K562 (cell line): ENCODE data around the gene MOSPD3. TPM values are rescaled to one million over a fixed set of nuclear protein-coding genes. Genes with fewer than 3 reads are reported as not detected.
A peak's percentile ranks its signal among the peaks of the same experiment; 100 is the strongest.

Experiments used
- ARID4B ChIP-seq: sonication (generic); formaldehyde crosslinking; IDR thresholded peaks from 2 replicates; pipeline ENCODE4 v1.8.0; 2022; ENCODE audit warnings: mild to moderate bottlenecking, missing genetic modification reagents
- C11orf30 ChIP-seq: fragments of 450-650 bp; IDR thresholded peaks from 2 replicates; pipeline ENCODE4 v1.6.1; 2016; ENCODE audit warnings: low read depth, mild to moderate bottlenecking
- CTBP1 ChIP-seq: fragments of 450-650 bp; IDR thresholded peaks from 2 replicates; pipeline ENCODE4 v1.6.1; 2016; ENCODE audit warnings: borderline replicate concordance
- HMG20A ChIP-seq: fragments of 450-650 bp; formaldehyde crosslinking; conservative IDR thresholded peaks from 2 replicates; pipeline ENCODE4 v1.4.0; 2020; ENCODE audit warnings: mild to moderate bottlenecking, mixed read lengths
- NRF1 ChIP-seq, 2 experiments: fragments of 450-650 bp; IDR thresholded peaks in 1 of 2; conservative IDR thresholded peaks in 1 of 2; 2 replicates each; pipeline ENCODE4 v1.6.1; 2014; ENCODE audit warnings: mild to moderate bottlenecking in 2 of 2
- PBX2 ChIP-seq, 2 experiments: IDR thresholded peaks in 1 of 2; conservative IDR thresholded peaks in 1 of 2; 2 replicates each; pipeline ENCODE4 v1.6.1; 2016; ENCODE audit warnings: low read depth in 2 of 2, mild to moderate bottlenecking in 1 of 2, missing compliant biosample characterization in 1 of 2, missing genetic modification characterization in 1 of 2, moderate library complexity in 1 of 2
- PTRF ChIP-seq: fragments of 450-650 bp; IDR thresholded peaks from 2 replicates; pipeline ENCODE4 v1.6.1; 2016; ENCODE audit warnings: mild to moderate bottlenecking, missing genetic modification characterization, missing compliant biosample characterization
- PURB ChIP-seq: sonication (generic); formaldehyde crosslinking; IDR thresholded peaks from 2 replicates; pipeline ENCODE4 v1.9.0; 2021; ENCODE audit warnings: low read depth, mild to moderate bottlenecking, missing genetic modification reagents
- RBBP5 ChIP-seq: fragments of 200-600 bp; sonication (generic); IDR thresholded peaks from 2 replicates; pipeline ENCODE4 v1.6.1; 2012; ENCODE audit warnings: borderline replicate concordance, mild to moderate bottlenecking, low read length, control low read depth, inconsistent platforms; ENCODE audit not compliant: insufficient read depth, poor library complexity, severe bottlenecking
- RBFOX2 ChIP-seq: fragments of 200-400 bp; formaldehyde crosslinking; IDR thresholded peaks from 2 replicates; pipeline ENCODE4 v1.6.1; 2017; ENCODE audit warnings: low read depth, mild to moderate bottlenecking, low read length, moderate library complexity
- SMAD4 ChIP-seq: fragments of 250-450 bp; sonication (Bioruptor Pico); conservative IDR thresholded peaks from 2 replicates; pipeline ENCODE4 v1.8.0; 2021; ENCODE audit warnings: inconsistent platforms, mild to moderate bottlenecking, moderate library complexity
- SRF ChIP-seq, 2 experiments: fragments of 250-450, 450-650 bp in 1 of 2; sonication (Bioruptor Pico) in 1 of 2; sonication (generic) in 1 of 2; formaldehyde crosslinking; IDR thresholded peaks; 2 replicates each; pipeline versions ENCODE4 v1.5.0 to v1.5.1; 2020 to 2022; ENCODE audit warnings: mild to moderate bottlenecking in 1 of 2, missing genetic modification reagents in 1 of 2
- STAT5B ChIP-seq: fragments of 250-450 bp; sonication (Bioruptor Pico); IDR thresholded peaks from 2 replicates; pipeline ENCODE4 v1.8.0; 2021; ENCODE audit warnings: mild to moderate bottlenecking, inconsistent platforms
- TFAP4 ChIP-seq: sonication (generic); formaldehyde crosslinking; IDR thresholded peaks from 2 replicates; pipeline ENCODE4 v1.8.0; 2022; ENCODE audit warnings: missing genetic modification reagents, mild to moderate bottlenecking, moderate library complexity, borderline replicate concordance
- YBX1 ChIP-seq: fragments of 450-650 bp; IDR thresholded peaks from 2 replicates; pipeline ENCODE4 v1.7.1; 2016; ENCODE audit warnings: mild to moderate bottlenecking
- YY1 ChIP-seq, 3 experiments: IDR thresholded peaks; 2 replicates each; pipeline ENCODE4 v1.6.1; 2011; ENCODE audit warnings: low read length in 2 of 3, mild to moderate bottlenecking in 2 of 3, moderate library complexity in 2 of 3, borderline replicate concordance in 1 of 3, control low read depth in 1 of 3, low read depth in 1 of 3; ENCODE audit not compliant: insufficient read depth in 3 of 3, insufficient replicate concordance in 2 of 3, control insufficient read depth in 1 of 3, insufficient read length in 1 of 3; ENCODE audit errors: extremely low read depth in 1 of 3
- ZFP1 ChIP-seq: fragments of 450-650 bp; formaldehyde crosslinking; IDR thresholded peaks from 2 replicates; pipeline ENCODE4 v1.4.0; 2020; ENCODE audit warnings: mild to moderate bottlenecking, mixed read lengths
- polyA plus RNA-seq, 8 experiments: library from polyadenylated mRNA; depleted of rRNA in 4 of 8; stranded (reverse) in 5 of 8; unstranded in 3 of 8; fragments of >200 nt; fragmentation: Nextera tagmentation in 2 of 8; fragmentation: Illumina TruSeq in 1 of 8; extraction: Ambion mirVana in 2 of 8; extraction: Trizol in 1 of 8; gene quantifications; 2 replicates each; pipeline versions ENCODE4 v1.2.1 to v1.2.3, GENCODE V29; 2011 to 2014; ENCODE audit warnings: inconsistent platforms in 1 of 8, missing spikeins in 1 of 8
- total RNA-seq, 7 experiments: library from RNA; depleted of rRNA in 6 of 7; stranded (reverse); fragments of >200 nt in 6 of 7; fragmentation: Illumina TruSeq in 2 of 7; extraction: Trizol in 2 of 7; gene quantifications; 2 replicates each; pipeline versions ENCODE4 v1.2.1 to v1.2.3, GENCODE V29; 2011 to 2021; ENCODE audit warnings: low replicate concordance in 1 of 7

Gene MOSPD3
- total and polyA plus RNA-seq, 9 of the 15 experiments (the other 6 are each of a cell fraction or from before 2014, with no cell fraction given), result 1.4 to 32.1 (median 7.3) TPM

GRCh38 chr7:100611983-100612729, at the start of gene MOSPD3 (continued):
- peak; percentile 70 to 71 for TF ChIP-seq NRF1 (conservative IDR thresholded peaks at IDR 0.05 in 1 of 2, IDR thresholded peaks at IDR 0.05 in 1 of 2)
- peak; percentile 4 for TF ChIP-seq RBBP5
- peak in 2 of 3 experiments; percentile 45 to 55 for TF ChIP-seq YY1 (IDR thresholded peaks at IDR 0.05; ENCODE audit: borderline replicate concordance in 1 of 3, control insufficient read depth in 1 of 3, extremely low read depth in 1 of 3, insufficient read depth in 3 of 3, insufficient read length in 1 of 3, insufficient replicate concordance in 2 of 3, low read depth in 1 of 3, low read length in 2 of 3)
- TF ChIP-seq TFAP4 (CRISPR knock-in tag), result peak; percentile 74
- TF ChIP-seq HMG20A, result no peak
- TF ChIP-seq PURB (CRISPR knock-in tag), result no peak
- TF ChIP-seq RBFOX2, result peak; percentile 89
- no peak for TF ChIP-seq PTRF
- TF ChIP-seq ZFP1, result 0 out of 2 replicates have a peak, but pooled peaks have one; percentile 27
- peak; percentile 33 for TF ChIP-seq SMAD4
- peak; percentile 20 to 94; a peak in 3 of 4 replicates for TF ChIP-seq SRF (CRISPR knock-in tag; IDR thresholded peaks at IDR 0.05)
- 0 out of 2 replicates have a peak, but pooled peaks have one; percentile 11 for TF ChIP-seq PBX2 (CRISPR knock-in tag; IDR thresholded peaks at IDR 0.05; ENCODE audit: low read depth)
- TF ChIP-seq PBX2 (tag; conservative IDR thresholded peaks at IDR 0.05; ENCODE audit: low read depth), result peak; percentile 83
- TF ChIP-seq YBX1, result no peak
- peak; percentile 83 for TF ChIP-seq C11orf30
- TF ChIP-seq STAT5B, result no peak
- TF ChIP-seq CTBP1, result peak; percentile 48; the same call in 1 of the 2 replicates
- peak; percentile 75 for TF ChIP-seq ARID4B (CRISPR knock-in tag)
